Endothelial cell of umbilical vein (primary cell): Measurements from ENCODE around the gene ZNF792.

ENCODE experiments used
- CTCF ChIP-seq, 2 donors: IDR thresholded peaks; 1 replicate in 1 of 2; 2 replicates in 1 of 2; pipeline ENCODE4 v1.5.1; 2011; ENCODE audit warnings: low read length in 2 of 2, mild to moderate bottlenecking in 2 of 2, moderate library complexity in 2 of 2, control low read depth in 1 of 2, inconsistent platforms in 1 of 2, low read depth in 1 of 2; ENCODE audit not compliant: insufficient read depth in 1 of 2; ENCODE audit errors: extremely low read depth in 1 of 2
- EZH2 ChIP-seq: IDR thresholded peaks from 2 replicates; pipeline ENCODE4 v1.6.1; 2012; ENCODE audit warnings: borderline replicate concordance, low read depth, mild to moderate bottlenecking, moderate library complexity, low read length, inconsistent platforms; ENCODE audit not compliant: severe bottlenecking
- GATA2 ChIP-seq: IDR thresholded peaks from 2 replicates; pipeline ENCODE4 v1.7.0; 2011; ENCODE audit warnings: low read depth, mild to moderate bottlenecking, moderate library complexity, mixed read lengths, low read length; ENCODE audit not compliant: insufficient read length, insufficient read depth
- MAX ChIP-seq: IDR thresholded peaks from 2 replicates; pipeline ENCODE4 v1.6.1; 2011; ENCODE audit not compliant: insufficient read depth, insufficient read length
- POLR2AphosphoS5 ChIP-seq: IDR thresholded peaks from 2 replicates; pipeline ENCODE4 v1.6.1; 2012; ENCODE audit warnings: low read depth, mild to moderate bottlenecking, control low read depth, low read length, moderate library complexity; ENCODE audit not compliant: insufficient read depth

GRCh38 chr19:34936184-34936583 lies 27.8 kb downstream of the ZNF792 start:
- TF ChIP-seq EZH2 (no peak), MAX (no peak), POLR2AphosphoS5 (no peak), CTCF (IDR thresholded peaks at IDR 0.05; ENCODE audit: extremely low read depth in 1 of 2, insufficient read depth in 1 of 2, low read depth in 1 of 2, low read length in 2 of 2) (no peak), GATA2 (no peak)
